Suprapubic skin (tissue), 3 donors: ENCODE results near the gene UBAP1L.
A peak's percentile ranks its signal among the peaks of the same experiment; 100 is the strongest.

Experiments used
- CTCF ChIP-seq, 2 donors: fragments of 200-600 bp in 1 of 2; fragments of 450-650 bp in 1 of 2; sonication (generic) in 1 of 2; IDR thresholded peaks; one replicate each; pipeline ENCODE4 v1.5.1; 2016 to 2019; ENCODE audit warnings: antibody characterized with exemption in 2 of 2, mild to moderate bottlenecking in 1 of 2, moderate library complexity in 1 of 2
- POLR2AphosphoS5 ChIP-seq, 3 donors: sonication (generic); formaldehyde crosslinking; IDR thresholded peaks; one replicate each; pipeline ENCODE4 v1.6.1; 2017; ENCODE audit warnings: antibody characterized with exemption in 3 of 3

- TF ChIP-seq POLR2AphosphoS5 (IDR thresholded peaks at IDR 0.05) (no peak), CTCF (IDR thresholded peaks at IDR 0.05) (peak; percentile 55 to 64)
Observed at GRCh38 chr15:65101411-65101890, 13.5 kb downstream of the UBAP1L start.
